ENCODE data around the gene MGMT.

Gene MGMT

DNA sequence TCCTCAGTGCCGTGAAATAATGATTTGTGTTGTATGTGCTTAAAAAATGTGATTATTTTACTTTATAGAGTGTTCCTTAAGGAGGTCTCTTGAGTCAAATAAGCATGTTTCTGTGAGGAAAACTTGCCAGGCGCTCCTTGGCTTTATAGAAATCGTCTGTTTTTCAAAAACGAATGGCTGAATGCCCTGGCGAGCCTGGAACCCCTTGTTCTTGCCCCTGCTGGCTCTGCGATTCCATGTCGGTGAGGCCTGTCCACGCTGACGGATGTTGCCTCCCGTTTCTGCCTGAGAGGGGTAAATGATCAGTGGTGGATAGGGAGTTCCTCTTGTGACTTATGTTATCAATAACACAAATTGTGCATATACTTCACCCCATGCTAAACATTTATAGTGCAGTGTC, 75.5 kb downstream of the MGMT start:
- no peak overlapping the region for H3K9ac ChIP-seq (ENCODE audit: low read length)

GRCh38 chr10:129544205-129545202, 77.5 kb downstream of the MGMT start:
- H3F3A ChIP-seq (ENCODE audit: insufficient read depth, low read length): no peaks in the 10 kb centered on the region; the same call in 1 of the 2 replicates
- peak overlapping the region; percentile 45; the same call in 1 of the 2 replicates for H3K9ac ChIP-seq (ENCODE audit: low read length)
- peak overlapping the region; percentile 86 for H3K27ac ChIP-seq (ENCODE audit: low read depth, low read length, poor library complexity, severe bottlenecking)
- TF ChIP-seq CTCF (IDR thresholded peaks at IDR 0.05; ENCODE audit: low read length) (no peak), EZH2 (IDR thresholded peaks at IDR 0.05; ENCODE audit: borderline replicate concordance, low read length) (no peak)
- H3K36me3 ChIP-seq (ENCODE audit: insufficient read depth, low read length): no peaks in the 10 kb centered on the region
- H3K4me2 ChIP-seq (ENCODE audit: low read length): peak overlapping the region; percentile 44; the same call in 1 of the 2 replicates
- no peaks in the 10 kb centered on the region for H3K27me3 ChIP-seq (ENCODE audit: insufficient read depth, low read length)
- no peaks in the 10 kb centered on the region for H3K9me3 ChIP-seq (ENCODE audit: low read length)
- H3K4me3 ChIP-seq (ENCODE audit: low read depth, low read length, poor library complexity, severe bottlenecking): no peak overlapping the region
- H4K20me1 ChIP-seq (ENCODE audit: insufficient read depth, low read length): no peaks in the 10 kb centered on the region
- no peak overlapping the region for H2AFZ ChIP-seq (ENCODE audit: low read length)
- H3K9me2 ChIP-seq (ENCODE audit: low read depth, low read length): no peaks in the 10 kb centered on the region
- H3K79me2 ChIP-seq (ENCODE audit: insufficient read depth, low read length): no peaks in the 10 kb centered on the region
- peaks cover 75% of the 10 kb centered on the region for H3K4me1 ChIP-seq (ENCODE audit: insufficient read depth, low read length, severe bottlenecking)

More for the DNA sequence above, 75.5 kb downstream of the MGMT start:
- H3K79me2 ChIP-seq (ENCODE audit: insufficient read depth, low read length): no peaks in the 10 kb centered on the region
- no peak overlapping the region for H3K4me2 ChIP-seq (ENCODE audit: low read length)
- no peaks in the 10 kb centered on the region for H3K27me3 ChIP-seq (ENCODE audit: insufficient read depth, low read length)
- H2AFZ ChIP-seq (ENCODE audit: low read length): no peak overlapping the region
- H3K9me3 ChIP-seq (ENCODE audit: low read length): no peaks in the 10 kb centered on the region
- no peaks in the 10 kb centered on the region for H3K9me2 ChIP-seq (ENCODE audit: low read depth, low read length)
- H3K4me1 ChIP-seq (ENCODE audit: insufficient read depth, low read length, severe bottlenecking): peaks cover 56% of the 10 kb centered on the region
- H3F3A ChIP-seq (ENCODE audit: insufficient read depth, low read length): no peaks in the 10 kb centered on the region
- H3K36me3 ChIP-seq (ENCODE audit: insufficient read depth, low read length): peaks cover 8% of the 10 kb centered on the region
- no peak overlapping the region for H3K27ac ChIP-seq (ENCODE audit: low read depth, low read length, poor library complexity, severe bottlenecking)
- no peak overlapping the region for H3K4me3 ChIP-seq (ENCODE audit: low read depth, low read length, poor library complexity, severe bottlenecking)
- TF ChIP-seq EZH2 (IDR thresholded peaks at IDR 0.05; ENCODE audit: borderline replicate concordance, low read length) (no peak), CTCF (IDR thresholded peaks at IDR 0.05; ENCODE audit: low read length) (no peak)
- H4K20me1 ChIP-seq (ENCODE audit: insufficient read depth, low read length): no peaks in the 10 kb centered on the region

GRCh38 chr10:129545261-129545660, 78.2 kb downstream of the MGMT start:
- H3K36me3 ChIP-seq (ENCODE audit: insufficient read depth, low read length): no peaks in the 10 kb centered on the region
- H4K20me1 ChIP-seq (ENCODE audit: insufficient read depth, low read length): no peaks in the 10 kb centered on the region
- TF ChIP-seq CTCF (IDR thresholded peaks at IDR 0.05; ENCODE audit: low read length): no peak
- no peak for TF ChIP-seq EZH2 (IDR thresholded peaks at IDR 0.05; ENCODE audit: borderline replicate concordance, low read length)
- H3K4me2 ChIP-seq (ENCODE audit: low read length): peak overlapping the region; percentile 44; the same call in 1 of the 2 replicates
- H3K27ac ChIP-seq (ENCODE audit: low read depth, low read length, poor library complexity, severe bottlenecking): peak overlapping the region; percentile 86
- H3K4me1 ChIP-seq (ENCODE audit: insufficient read depth, low read length, severe bottlenecking): peaks cover 75% of the 10 kb centered on the region
- no peaks in the 10 kb centered on the region for H3K9me3 ChIP-seq (ENCODE audit: low read length)
- no peaks in the 10 kb centered on the region for H3K79me2 ChIP-seq (ENCODE audit: insufficient read depth, low read length)
- peak overlapping the region; percentile 45; the same call in 1 of the 2 replicates for H3K9ac ChIP-seq (ENCODE audit: low read length)
- H3K9me2 ChIP-seq (ENCODE audit: low read depth, low read length): no peaks in the 10 kb centered on the region
- H3F3A ChIP-seq (ENCODE audit: insufficient read depth, low read length): no peaks in the 10 kb centered on the region; the same call in 1 of the 2 replicates
- H2AFZ ChIP-seq (ENCODE audit: low read length): no peak overlapping the region
- no peaks in the 10 kb centered on the region for H3K27me3 ChIP-seq (ENCODE audit: insufficient read depth, low read length)
- H3K4me3 ChIP-seq (ENCODE audit: low read depth, low read length, poor library complexity, severe bottlenecking): no peak overlapping the region

All from OCI-LY1 (cell line).